NB4 (cell line): Measurements from ENCODE around the gene PHACTR3.

Source experiments
- MAX ChIP-seq: IDR thresholded peaks from 2 replicates; pipeline ENCODE4 v1.6.1; 2011; ENCODE audit warnings: low read depth, low read length
- POLR2A ChIP-seq: IDR thresholded peaks from 2 replicates; pipeline ENCODE4 v1.6.1; 2011; ENCODE audit warnings: mild to moderate bottlenecking; ENCODE audit not compliant: insufficient read length; ENCODE audit errors: extremely low read depth
- TF ChIP-seq, protein P1 (sequence below): IDR thresholded peaks from one replicate; pipeline ENCODE4 v1.5.1; 2012; ENCODE audit warnings: low read depth, low read length

DNA sequence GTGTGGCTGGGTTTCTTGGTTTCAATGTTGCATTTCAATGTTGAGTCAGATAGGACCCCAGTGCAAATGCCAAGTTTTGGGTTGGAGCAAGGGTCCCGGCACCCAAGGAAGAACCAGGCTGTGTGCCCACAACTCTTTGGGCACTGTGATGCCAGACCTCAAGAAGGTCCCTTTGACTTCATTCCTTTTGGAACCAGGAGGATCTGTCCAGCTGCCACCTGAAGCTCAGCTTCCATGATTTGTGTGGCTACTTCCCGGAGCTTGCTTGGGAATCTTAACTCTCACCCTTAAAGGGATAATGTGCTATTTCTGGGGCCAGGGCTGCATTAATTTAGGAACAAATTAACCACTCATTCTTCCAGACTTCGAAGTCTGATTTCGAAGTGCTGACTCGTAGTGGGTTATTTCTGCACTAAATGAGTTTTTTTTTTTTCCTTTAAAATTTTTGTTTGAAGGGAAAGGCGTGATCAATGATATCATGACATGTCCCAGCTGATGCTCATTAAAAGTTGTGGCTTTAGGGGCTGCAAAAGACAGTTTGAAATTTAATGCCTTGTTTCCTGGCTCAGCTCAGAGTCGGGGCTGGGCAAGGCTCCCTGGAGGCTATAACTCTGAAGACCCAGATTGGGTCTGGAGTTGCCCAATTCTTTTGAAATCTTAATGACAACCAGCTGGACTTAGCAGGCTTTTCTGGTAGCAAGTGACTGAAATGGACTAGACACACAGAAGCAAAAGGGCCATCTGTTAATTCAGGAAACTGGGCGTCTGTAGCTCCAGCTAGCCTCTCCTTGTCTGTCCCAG is 24.0 kb upstream of the PHACTR3 start:
- TF ChIP-seq, protein P1, sequence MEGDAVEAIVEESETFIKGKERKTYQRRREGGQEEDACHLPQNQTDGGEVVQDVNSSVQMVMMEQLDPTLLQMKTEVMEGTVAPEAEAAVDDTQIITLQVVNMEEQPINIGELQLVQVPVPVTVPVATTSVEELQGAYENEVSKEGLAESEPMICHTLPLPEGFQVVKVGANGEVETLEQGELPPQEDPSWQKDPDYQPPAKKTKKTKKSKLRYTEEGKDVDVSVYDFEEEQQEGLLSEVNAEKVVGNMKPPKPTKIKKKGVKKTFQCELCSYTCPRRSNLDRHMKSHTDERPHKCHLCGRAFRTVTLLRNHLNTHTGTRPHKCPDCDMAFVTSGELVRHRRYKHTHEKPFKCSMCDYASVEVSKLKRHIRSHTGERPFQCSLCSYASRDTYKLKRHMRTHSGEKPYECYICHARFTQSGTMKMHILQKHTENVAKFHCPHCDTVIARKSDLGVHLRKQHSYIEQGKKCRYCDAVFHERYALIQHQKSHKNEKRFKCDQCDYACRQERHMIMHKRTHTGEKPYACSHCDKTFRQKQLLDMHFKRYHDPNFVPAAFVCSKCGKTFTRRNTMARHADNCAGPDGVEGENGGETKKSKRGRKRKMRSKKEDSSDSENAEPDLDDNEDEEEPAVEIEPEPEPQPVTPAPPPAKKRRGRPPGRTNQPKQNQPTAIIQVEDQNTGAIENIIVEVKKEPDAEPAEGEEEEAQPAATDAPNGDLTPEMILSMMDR: no peak
- TF ChIP-seq MAX (peak; percentile 66; the same call in 1 of the 2 replicates), POLR2A (no peak)
